Psoas muscle (tissue), 8 donors: ENCODE data around the gene TRIM32. TPM values are rescaled to one million over a fixed set of nuclear protein-coding genes. Genes with fewer than 3 reads are reported as not detected.

ENCODE experiments used
- ATAC-seq, 4 donors: fragments of 200-7000 bp; cut with Tn5 transposase; one replicate each; pipeline ENCODE4 v1.9.1; 2020; ENCODE audit warnings: moderate library complexity in 3 of 4, mild to moderate bottlenecking in 2 of 4
- DNase-seq, 2 donors: peaks; one replicate each; pipeline ENCODE4 v3.0.0-alpha.2; 2020
- H3K27ac ChIP-seq: fragments of 200-600 bp; one replicate; pipeline ENCODE4 v1.8.0; 2022
- H3K27me3 ChIP-seq, 3 donors: fragments of 200-600 bp in 1 of 3; one replicate each; pipeline versions ENCODE4 v1.6.1 to v1.8.0; 2013 to 2022; ENCODE audit warnings: low read length in 2 of 3, mild to moderate bottlenecking in 2 of 3, moderate library complexity in 1 of 3; ENCODE audit not compliant: insufficient read depth in 3 of 3
- H3K36me3 ChIP-seq, 2 donors: fragments of 200-600 bp in 1 of 2; one replicate each; pipeline versions ENCODE4 v1.6.1 to v1.8.0; 2013 to 2022; ENCODE audit warnings: low read depth in 1 of 2, mild to moderate bottlenecking in 1 of 2, moderate library complexity in 1 of 2; ENCODE audit not compliant: insufficient read depth in 1 of 2
- H3K4me1 ChIP-seq: fragments of 200-600 bp; one replicate; pipeline ENCODE4 v1.8.0; 2022
- H3K4me3 ChIP-seq: fragments of 200-600 bp; one replicate; pipeline ENCODE4 v1.8.0; 2022; ENCODE audit warnings: mild to moderate bottlenecking
- H3K9me3 ChIP-seq: fragments of 200-600 bp; one replicate; pipeline ENCODE4 v1.8.0; 2022
- WGBS, 3 donors: extraction: QIAGEN DNeasy Blood & Tissue Kit; methylation state at CpG; one replicate each; pipeline versions ENCODE4 v1.1.6 to v1.1.7; 2013; 5-methylcytosine and 5-hydroxymethylcytosine counted together
- intact Hi-C, 2 donors: fragments of 100-400 bp; cut with DNase I; formaldehyde crosslinking; loops; one replicate each; pipeline versions ENCODE4 v1.11.0 to v1.14.2; 2022
- polyA plus RNA-seq, 3 donors: library from polyadenylated mRNA; stranded (reverse); fragments of 200-250 nt; gene quantifications; one replicate each; pipeline ENCODE4 v1.2.3, GENCODE V29; 2013
- total RNA-seq, 4 donors: library from RNA; stranded (reverse); fragmentation: NEBNext Ultra II Directional in 2 of 4; extraction: Animal tissue kit (Norgen Biotek cat#: 25700) in 2 of 4; gene quantifications; one replicate each; pipeline versions ENCODE4 v1.2.1 to v1.2.4, GENCODE V29; 2021 to 2023
- TF ChIP-seq, protein P1 (sequence below): fragments of 200-600 bp; IDR thresholded peaks from one replicate; pipeline ENCODE4 v1.8.0; 2022; ENCODE audit warnings: antibody characterized with exemption
- donor health status: healthy with polysubstance abuse.
- donor health status: DM: no; HTN: no; CAD: no; lungs with moderate emphysema.
- donor health status: Bipolar disorder and iron deficiency.
- donor health status: healthy.
- donor health status: DM: yes; HTN: yes; CAD: no.
- donor health status: DM: no; HTN: no; CAD: no.
- donor health status: DM: no; HTN: no; CAD: no.
- donor health status: DM: yes; HTN: yes; CAD: no.

TRIM32 gene
- total and polyA plus RNA-seq, 7 donors = 6.1 to 47.4 (median 15.3) TPM

DNA sequence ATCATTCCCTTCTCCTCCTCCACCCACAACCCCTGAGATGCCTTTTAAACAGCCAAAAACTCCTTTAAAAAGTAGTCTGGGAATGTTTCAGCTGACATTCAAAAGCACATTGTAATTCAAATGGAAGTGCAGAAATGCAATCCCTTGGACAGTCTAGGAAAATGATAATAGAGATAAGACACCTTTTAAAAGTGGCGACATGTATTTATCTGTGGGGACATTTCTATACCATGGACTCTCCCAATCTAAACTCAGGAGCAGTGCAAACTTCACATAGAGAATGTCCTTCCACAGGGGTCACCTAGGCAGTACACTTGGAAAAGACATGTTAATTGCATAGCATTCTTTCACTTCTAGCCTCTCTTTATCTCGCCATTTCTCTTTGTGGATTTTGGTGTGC is 33.0 kb downstream of the TRIM32 start:
- no peaks in the 10 kb centered on the region for H3K9me3 ChIP-seq
- no peaks in the 10 kb centered on the region for H3K4me1 ChIP-seq
- no peak overlapping the region for H3K27ac ChIP-seq
- no peaks in the 10 kb centered on the region for H3K27me3 ChIP-seq
- TF ChIP-seq, protein P1, sequence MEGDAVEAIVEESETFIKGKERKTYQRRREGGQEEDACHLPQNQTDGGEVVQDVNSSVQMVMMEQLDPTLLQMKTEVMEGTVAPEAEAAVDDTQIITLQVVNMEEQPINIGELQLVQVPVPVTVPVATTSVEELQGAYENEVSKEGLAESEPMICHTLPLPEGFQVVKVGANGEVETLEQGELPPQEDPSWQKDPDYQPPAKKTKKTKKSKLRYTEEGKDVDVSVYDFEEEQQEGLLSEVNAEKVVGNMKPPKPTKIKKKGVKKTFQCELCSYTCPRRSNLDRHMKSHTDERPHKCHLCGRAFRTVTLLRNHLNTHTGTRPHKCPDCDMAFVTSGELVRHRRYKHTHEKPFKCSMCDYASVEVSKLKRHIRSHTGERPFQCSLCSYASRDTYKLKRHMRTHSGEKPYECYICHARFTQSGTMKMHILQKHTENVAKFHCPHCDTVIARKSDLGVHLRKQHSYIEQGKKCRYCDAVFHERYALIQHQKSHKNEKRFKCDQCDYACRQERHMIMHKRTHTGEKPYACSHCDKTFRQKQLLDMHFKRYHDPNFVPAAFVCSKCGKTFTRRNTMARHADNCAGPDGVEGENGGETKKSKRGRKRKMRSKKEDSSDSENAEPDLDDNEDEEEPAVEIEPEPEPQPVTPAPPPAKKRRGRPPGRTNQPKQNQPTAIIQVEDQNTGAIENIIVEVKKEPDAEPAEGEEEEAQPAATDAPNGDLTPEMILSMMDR = no peak
- no peaks in the 10 kb centered on the region for H3K36me3 ChIP-seq
- intact Hi-C loops = no loop called here
- H3K4me3 ChIP-seq = no peak overlapping the region
- ATAC-seq (no peak), DNase-seq (no peak)
- 93 to 96% (median 93%) methylated on average over 2 of the region's 2 CpGs for WGBS, 3 donors

DNA sequence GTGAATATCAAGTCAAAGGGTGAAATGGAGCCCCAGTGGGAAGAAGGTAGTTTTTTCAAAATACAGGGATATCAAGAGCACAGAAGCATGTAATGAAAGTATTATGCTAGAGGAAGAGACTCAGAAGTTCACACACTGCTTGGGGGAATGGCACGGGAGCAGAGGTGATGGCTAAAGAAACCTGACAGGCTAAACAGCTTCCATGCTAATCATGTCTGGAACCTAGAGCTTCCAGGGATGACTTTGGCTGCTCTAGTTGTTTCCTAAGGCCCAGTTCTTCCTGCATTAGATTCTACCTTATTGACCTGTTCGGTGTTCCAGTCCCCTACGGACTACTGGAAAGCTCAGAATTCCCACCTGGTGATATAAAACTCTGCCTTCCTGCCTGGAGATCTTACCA is 34.3 kb downstream of the TRIM32 start:
- TF ChIP-seq, protein P1 = no peak
- Histone ChIP-seq H3K4me1 (no peaks in the 10 kb centered on the region), H3K9me3 (no peaks in the 10 kb centered on the region), H3K27me3 (no peaks in the 10 kb centered on the region), H3K4me3 (no peak overlapping the region), H3K27ac (no peak overlapping the region), H3K36me3 (no peaks in the 10 kb centered on the region)
- intact Hi-C loops = no loop called here
- ATAC-seq (no peak), DNase-seq (no peak)
- 91 to 96% (median 91%) methylated on average over 3 of the region's 3 CpGs for WGBS, 3 donors

DNA sequence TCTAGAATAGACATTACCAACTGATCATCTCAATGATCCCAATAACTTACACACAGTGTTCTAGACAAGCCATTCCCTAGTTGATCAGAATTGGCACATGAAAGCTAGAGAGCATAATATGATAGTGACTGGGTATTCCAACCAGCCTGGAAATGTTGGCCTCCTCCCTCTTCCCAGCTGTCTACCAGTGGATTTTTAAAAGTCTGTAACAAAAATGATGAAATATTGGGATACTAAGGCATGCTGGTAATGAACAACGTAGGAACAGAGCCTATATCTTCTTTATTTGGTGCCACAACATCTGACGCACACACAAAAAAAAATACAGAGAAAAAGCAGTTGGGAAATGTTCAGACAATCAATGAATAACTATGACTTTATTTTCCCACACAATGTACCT is 34.8 kb downstream of the TRIM32 start:
- Histone ChIP-seq H3K27ac (no peak overlapping the region), H3K36me3 (no peaks in the 10 kb centered on the region), H3K9me3 (no peaks in the 10 kb centered on the region), H3K4me1 (no peaks in the 10 kb centered on the region), H3K4me3 (no peak overlapping the region), H3K27me3 (no peaks in the 10 kb centered on the region)
- TF ChIP-seq, protein P1 = no peak
- DNase-seq (no peak), ATAC-seq (no peak)
- WGBS, 3 donors = 60 to 97% (median 92%) methylated on average over 2 of the region's 2 CpGs
- intact Hi-C loops = no loop called here

DNA sequence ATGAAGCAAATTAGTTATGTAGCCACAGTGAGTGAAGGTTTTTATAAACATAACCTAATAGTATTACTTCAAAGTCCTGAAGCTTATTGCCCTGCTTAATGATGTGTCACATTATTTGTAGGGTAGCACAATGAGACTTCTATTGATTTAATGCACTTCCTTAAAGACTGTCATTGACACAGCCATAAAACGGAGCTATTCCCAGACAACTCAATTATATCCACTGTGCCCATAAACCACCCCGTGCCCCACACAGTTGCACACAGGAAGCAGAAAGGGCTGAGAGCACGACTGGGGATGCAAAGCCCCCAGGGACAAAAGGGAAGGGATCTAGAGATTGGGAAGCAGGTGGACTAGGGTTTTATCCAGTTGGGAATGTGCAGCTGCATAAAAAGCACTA is 37.0 kb downstream of the TRIM32 start:
- Histone ChIP-seq H3K4me1 (no peaks in the 10 kb centered on the region), H3K27ac (no peak overlapping the region), H3K27me3 (no peaks in the 10 kb centered on the region), H3K4me3 (no peak overlapping the region), H3K9me3 (no peaks in the 10 kb centered on the region), H3K36me3 (no peaks in the 10 kb centered on the region)
- TF ChIP-seq, protein P1 = no peak
- no peak for DNase-seq
- 16 to 25% (median 19%) methylated on average over 3 of the region's 3 CpGs for WGBS, 3 donors
- intact Hi-C loops = no loop called here
- ATAC-seq = no peak

DNA sequence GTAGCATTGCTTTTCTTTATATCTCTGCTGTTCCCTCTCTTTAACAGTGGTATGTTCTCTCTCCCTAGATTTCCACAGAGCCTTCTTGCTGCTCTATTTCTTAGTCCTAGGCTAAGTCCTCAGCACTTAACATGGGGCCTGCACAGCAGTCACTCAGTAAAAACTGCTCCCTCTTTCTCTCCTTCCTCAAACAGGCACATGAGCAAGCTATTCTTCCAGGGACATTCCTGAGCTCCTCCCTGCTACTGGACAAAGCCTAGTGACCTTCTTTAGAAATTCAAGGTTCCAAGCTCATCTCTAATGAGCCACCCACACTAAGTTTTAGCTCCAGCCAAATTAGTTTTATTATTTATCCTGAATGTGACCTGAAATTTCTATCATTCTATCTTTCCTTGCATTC is 39.5 kb downstream of the TRIM32 start:
- Histone ChIP-seq H3K4me3 (no peak overlapping the region), H3K36me3 (no peaks in the 10 kb centered on the region), H3K4me1 (no peaks in the 10 kb centered on the region), H3K27ac (no peak overlapping the region), H3K9me3 (no peaks in the 10 kb centered on the region), H3K27me3 (no peaks in the 10 kb centered on the region)
- TF ChIP-seq, protein P1 = no peak
- intact Hi-C loops = no loop called here
- no peak for ATAC-seq
- DNase-seq = no peak
